SW 1271 (cell line): ENCODE data around the gene HADH.

ENCODE experiments used
- DNase-seq, 2 experiments: peaks; one replicate each; lab custom pipeline; 2025; lab: John Stamatoyannopoulos, UW

Gene HADH

DNA sequence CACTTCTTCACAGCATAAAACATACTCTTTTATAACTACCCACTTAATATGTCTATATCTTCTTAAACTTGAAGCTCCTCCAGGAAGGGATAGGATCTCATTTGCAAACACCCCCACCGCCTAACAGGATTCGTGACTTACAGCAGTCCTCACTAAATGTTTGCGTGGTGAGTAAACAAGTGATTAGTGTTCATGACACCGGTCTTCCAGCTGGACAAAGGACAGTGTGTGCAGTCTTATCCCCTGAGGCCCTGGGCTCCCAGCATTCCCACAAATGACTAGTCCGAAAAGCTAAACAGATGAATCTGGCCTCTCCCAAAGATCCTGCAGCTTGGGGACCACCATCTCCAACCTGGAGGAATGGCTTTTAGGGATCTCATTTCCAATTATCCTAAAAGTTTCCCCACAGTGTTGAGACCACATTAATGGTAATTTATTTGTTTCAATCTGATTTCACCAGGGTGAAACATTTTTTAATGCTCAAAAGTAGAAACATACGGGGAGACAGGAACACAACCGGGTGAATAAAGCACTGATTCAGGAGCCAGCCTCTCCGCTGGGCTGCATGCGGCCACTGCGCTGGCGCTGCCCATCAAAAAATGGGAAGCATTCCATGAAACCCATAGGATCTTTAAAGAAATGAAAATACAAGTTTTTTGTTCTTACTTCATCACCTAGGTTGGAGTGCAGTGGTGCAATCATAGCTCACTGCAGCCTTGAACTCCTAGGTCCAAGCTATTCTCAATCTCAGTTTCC lies 69.2 kb downstream of the HADH start:
- DNase-seq, result peak in 1 of 2 experiments; percentile 3

DNA sequence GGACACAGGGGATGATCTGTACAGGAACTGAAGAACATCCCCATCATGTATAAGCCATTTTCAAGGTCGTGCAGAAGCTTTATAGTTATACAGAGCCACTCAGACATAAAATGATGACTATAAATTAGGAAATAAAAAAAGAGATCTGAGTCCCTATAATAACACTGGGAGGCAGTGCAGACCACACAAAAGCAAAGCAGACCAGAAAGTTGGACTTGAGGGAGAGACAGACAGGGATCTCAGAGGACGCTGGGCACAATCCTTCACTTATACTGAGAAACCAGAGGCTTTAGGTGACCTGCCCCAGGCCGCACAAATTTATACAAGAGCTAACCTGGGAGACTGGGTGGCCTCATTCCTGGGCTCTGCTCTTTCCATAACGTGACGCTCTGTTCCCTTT lies 70.5 kb downstream of the HADH start:
- peak in 1 of 2 experiments; percentile 8 for DNase-seq

DNA sequence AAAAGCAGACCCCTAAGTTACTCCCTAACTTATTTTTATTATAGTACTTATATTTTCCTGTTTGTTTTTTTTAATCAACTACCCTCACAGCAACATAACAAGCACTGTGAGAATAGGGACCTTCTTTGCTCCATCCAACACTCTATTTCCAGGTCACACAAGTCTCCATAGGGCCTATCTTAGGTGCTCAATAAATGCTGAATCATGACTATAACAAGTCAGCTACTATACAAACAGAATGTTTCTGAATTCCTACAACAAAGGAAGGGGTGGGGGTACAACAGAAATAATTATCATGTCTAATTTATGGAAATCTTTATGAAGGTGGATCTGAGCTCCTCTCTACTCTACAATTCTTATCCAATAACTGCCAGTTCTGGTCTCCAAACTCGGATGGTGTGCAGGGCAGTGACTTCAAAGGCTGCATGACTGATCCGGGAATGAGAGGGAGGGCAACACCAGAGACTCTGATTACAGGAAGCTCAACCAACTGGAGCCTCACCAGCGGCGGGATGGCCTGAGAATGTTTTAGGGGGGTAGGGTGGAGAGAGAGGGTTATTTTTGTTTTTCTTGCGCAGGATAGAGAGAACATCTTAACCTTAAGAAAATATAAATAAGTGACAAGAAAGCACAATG lies 71.1 kb downstream of the HADH start:
- no peak for DNase-seq

DNA sequence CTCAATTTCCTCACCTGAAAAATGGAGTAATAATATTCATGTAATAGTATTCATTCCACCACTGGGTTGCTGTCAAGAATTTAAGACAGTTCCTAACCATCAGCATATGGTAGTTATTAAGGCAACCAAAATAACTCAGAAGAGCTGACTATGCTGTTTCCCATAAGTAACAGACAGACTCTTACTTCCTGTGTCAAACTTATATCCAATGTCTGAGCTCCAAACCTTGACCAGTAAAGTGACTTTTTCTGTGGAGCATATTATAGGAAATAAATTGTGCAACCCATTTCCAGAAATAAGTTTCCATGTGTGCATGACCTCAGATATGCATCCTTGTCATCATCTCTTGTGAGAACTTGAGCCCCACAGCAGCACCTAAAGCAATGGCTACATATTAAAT lies 78.8 kb downstream of the HADH start:
- no peak for DNase-seq

DNA sequence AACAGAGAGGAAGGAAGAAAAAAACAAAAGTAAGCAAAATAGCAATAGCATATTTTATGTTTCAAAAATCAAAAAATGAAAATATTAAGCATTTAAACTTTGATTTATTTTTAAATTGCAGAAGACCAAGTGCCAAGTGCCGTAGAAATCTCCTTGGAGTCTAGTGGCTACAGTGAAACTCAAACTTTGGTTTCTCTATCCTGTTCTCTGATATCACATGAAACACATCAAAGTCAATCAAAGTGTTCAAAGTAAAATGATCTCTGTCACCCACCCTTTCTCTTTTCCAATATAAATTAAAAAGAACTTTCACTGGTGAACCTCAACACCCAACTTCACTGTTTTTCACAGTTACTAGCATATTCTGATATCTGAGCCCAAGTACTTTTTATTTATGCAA lies 81.1 kb downstream of the HADH start:
- no peak for DNase-seq

DNA sequence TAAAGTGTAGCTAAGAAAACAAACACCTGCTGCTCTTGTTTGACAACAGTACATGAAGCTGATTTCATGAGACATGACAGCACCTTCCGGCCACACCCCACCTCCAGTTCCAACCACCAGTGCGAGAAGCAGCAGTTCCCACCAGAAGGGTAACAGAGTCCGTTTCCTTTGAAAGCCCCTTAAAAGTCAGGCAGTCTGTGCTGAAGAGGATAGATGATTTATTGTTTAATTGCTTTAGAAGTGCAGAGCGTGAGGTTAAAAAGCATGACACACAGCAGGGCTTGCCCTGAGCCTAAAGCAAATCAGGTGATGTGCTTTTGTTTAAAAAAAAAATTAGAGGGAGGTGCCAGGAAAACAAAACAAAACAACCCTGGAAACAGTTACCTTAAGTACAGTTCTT lies 82.6 kb downstream of the HADH start:
- DNase-seq, result no peak

DNA sequence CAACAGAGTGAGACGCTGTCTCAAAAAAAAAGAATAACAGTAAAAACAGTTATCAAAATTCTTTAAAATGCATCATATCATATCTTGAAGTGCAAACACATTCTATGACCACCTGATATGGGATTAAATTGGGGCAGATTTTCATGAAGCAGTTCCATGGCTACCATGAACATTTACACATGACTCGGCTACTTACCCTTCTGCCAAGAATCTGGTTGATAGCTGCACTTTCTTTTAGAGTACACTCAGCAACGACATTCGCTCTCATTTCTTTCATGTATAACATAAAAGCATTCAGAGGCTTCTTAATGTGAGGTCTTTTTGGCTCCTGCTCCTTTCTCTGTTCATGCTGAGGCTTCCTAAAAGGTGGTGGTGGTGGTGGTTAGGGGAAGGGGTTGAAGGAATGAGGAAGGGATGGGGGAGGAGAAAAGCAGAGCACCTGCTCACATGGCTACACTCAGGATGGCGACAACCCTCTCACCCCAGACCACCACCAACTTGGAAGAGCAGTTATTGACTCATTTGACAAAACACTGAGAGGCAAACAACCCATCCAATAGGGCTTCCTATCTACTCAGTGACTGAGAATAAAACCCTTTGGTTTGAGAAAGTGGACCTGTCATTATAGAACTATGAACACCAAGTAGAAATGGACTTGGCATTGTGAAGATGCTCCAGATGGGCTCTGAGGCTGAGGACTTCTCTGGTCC lies 88.5 kb downstream of the HADH start:
- DNase-seq, result no peak

DNA sequence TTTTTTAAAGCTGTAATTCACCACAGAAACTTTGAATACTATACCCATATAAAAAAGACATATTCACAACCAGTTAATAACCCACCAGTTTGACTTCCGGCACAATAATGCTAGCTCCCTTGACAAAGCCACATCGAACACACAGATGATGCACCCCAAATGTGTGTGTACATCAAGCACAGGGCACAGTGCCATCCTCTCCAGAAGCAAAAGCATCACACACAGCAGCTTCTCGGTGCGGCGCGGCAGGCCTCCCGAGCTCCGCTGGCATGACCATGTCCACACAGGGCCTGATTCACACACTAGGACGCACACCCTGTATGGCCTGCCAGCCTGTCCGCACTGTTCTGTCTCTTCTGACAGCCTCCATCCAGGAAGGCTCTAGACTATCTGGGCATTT lies 91.1 kb downstream of the HADH start:
- no peak for DNase-seq

DNA sequence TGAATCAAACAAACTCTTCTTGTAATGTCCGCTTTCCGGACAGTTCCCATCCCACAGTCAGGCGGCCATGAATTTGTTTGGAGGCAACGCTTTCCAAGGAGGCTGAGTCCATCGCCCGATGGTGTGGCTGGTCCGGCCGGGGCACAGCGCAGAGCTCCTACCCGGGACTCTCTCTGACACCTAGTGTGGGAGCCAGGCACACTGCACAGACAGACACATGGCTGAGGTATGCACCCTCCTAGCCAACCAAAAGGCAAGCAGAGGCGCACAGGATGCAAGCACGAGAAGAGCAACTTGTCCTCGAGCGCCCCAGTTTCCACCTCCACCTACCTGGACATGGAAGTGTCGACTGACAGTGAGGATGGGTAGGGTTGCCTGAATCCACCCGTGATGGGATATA lies 91.6 kb downstream of the HADH start:
- no peak for DNase-seq
